K562 (cell line): ENCODE data around the gene SLC25A45. TPM values are rescaled to one million over a fixed set of nuclear protein-coding genes. Genes with fewer than 3 reads are reported as not detected.

Experiments
- BCOR ChIP-seq: fragments of 450-650 bp; IDR thresholded peaks from 2 replicates; pipeline ENCODE4 v1.6.1; 2016
- CHD1 ChIP-seq: fragments of 200-600 bp; sonication (generic); IDR thresholded peaks from one replicate; pipeline ENCODE4 v1.6.1; 2012; ENCODE audit warnings: mild to moderate bottlenecking, moderate library complexity, low read length, inconsistent platforms
- CREBBP ChIP-seq: IDR thresholded peaks from one replicate; pipeline ENCODE4 v1.6.1; 2012; ENCODE audit warnings: low read depth, mild to moderate bottlenecking, control low read depth, inconsistent platforms, low read length
- DMBX1 ChIP-seq: fragments of 250-450 bp; sonication (Bioruptor Pico); IDR thresholded peaks from 2 replicates; pipeline ENCODE4 v1.8.0; 2022; ENCODE audit warnings: inconsistent platforms, mild to moderate bottlenecking, moderate library complexity, borderline replicate concordance
- ESRRB ChIP-seq: fragments of 250-450 bp; sonication (Bioruptor Pico); IDR thresholded peaks from 2 replicates; pipeline ENCODE4 v1.5.0; 2020; ENCODE audit warnings: mild to moderate bottlenecking, moderate library complexity, borderline replicate concordance
- HDAC3 ChIP-seq: fragments of 450-650 bp; IDR thresholded peaks from 2 replicates; pipeline ENCODE4 v1.6.1; 2018; ENCODE audit warnings: borderline replicate concordance, mild to moderate bottlenecking, moderate library complexity; ENCODE audit not compliant: partially characterized antibody
- HNRNPK ChIP-seq: fragments of 200-400 bp; formaldehyde crosslinking; IDR thresholded peaks from one replicate; pipeline ENCODE4 v1.6.1; 2018; ENCODE audit warnings: mild to moderate bottlenecking, low read depth, low read length; ENCODE audit not compliant: poor library complexity, severe bottlenecking
- KDM1A ChIP-seq, 2 experiments: fragments of 450-650 bp; IDR thresholded peaks; 2 replicates each; pipeline ENCODE4 v1.6.1; 2016; ENCODE audit warnings: mild to moderate bottlenecking in 2 of 2
- KLF1 ChIP-seq: fragments of 450-650 bp; IDR thresholded peaks from 2 replicates; pipeline ENCODE4 v1.6.1; 2016; ENCODE audit warnings: missing genetic modification characterization, missing compliant biosample characterization
- NR3C1 ChIP-seq: sonication (generic); formaldehyde crosslinking; IDR thresholded peaks from 2 replicates; pipeline ENCODE4 v1.8.1; 2022; ENCODE audit warnings: missing genetic modification reagents
- RBM22 ChIP-seq: fragments of 200-400 bp; formaldehyde crosslinking; IDR thresholded peaks from 2 replicates; pipeline ENCODE4 v1.6.1; 2018; ENCODE audit warnings: low read length, low read depth; ENCODE audit not compliant: poor library complexity, severe bottlenecking
- RBM25 ChIP-seq: fragments of 200-400 bp; formaldehyde crosslinking; IDR thresholded peaks from 2 replicates; pipeline ENCODE4 v1.6.1; 2018; ENCODE audit warnings: low read length, low read depth, moderate library complexity; ENCODE audit not compliant: severe bottlenecking
- RBM34 ChIP-seq: fragments of 200-400 bp; formaldehyde crosslinking; IDR thresholded peaks from 2 replicates; pipeline ENCODE4 v1.6.1; 2018; ENCODE audit warnings: low read length, borderline replicate concordance; ENCODE audit not compliant: insufficient read depth
- RCOR1 ChIP-seq, 2 experiments: IDR thresholded peaks; 2 replicates each; pipeline ENCODE4 v1.6.1; 2012; ENCODE audit warnings: low read depth in 2 of 2, low read length in 2 of 2, borderline replicate concordance in 1 of 2, improper control_type of control experiment in 1 of 2
- SMAD2 ChIP-seq: fragments of 150-350 bp; IDR thresholded peaks from 2 replicates; pipeline ENCODE4 v1.6.1; 2014; ENCODE audit warnings: low read depth, mild to moderate bottlenecking, low read length
- ZBTB1 ChIP-seq: sonication (generic); formaldehyde crosslinking; IDR thresholded peaks from 2 replicates; pipeline ENCODE4 v1.8.1; 2023; ENCODE audit warnings: missing genetic modification reagents, low read depth, mild to moderate bottlenecking, borderline replicate concordance
- ZBTB17 ChIP-seq: fragments of 450-650 bp; formaldehyde crosslinking; IDR thresholded peaks from 2 replicates; pipeline ENCODE4 v1.4.0; 2020; ENCODE audit warnings: mild to moderate bottlenecking
- ZNF551 ChIP-seq: fragments of 250-450 bp; sonication (Bioruptor Pico); IDR thresholded peaks from 2 replicates; pipeline ENCODE4 v1.5.0; 2021; ENCODE audit warnings: mild to moderate bottlenecking, moderate library complexity
- polyA plus RNA-seq, 8 experiments: library from polyadenylated mRNA; depleted of rRNA in 4 of 8; stranded (reverse) in 5 of 8; unstranded in 3 of 8; fragments of >200 nt; fragmentation: Nextera tagmentation in 2 of 8; fragmentation: Illumina TruSeq in 1 of 8; extraction: Ambion mirVana in 2 of 8; extraction: Trizol in 1 of 8; gene quantifications; 2 replicates each; pipeline versions ENCODE4 v1.2.1 to v1.2.3, GENCODE V29; 2011 to 2014; ENCODE audit warnings: inconsistent platforms in 1 of 8, missing spikeins in 1 of 8
- total RNA-seq, 7 experiments: library from RNA; depleted of rRNA in 6 of 7; stranded (reverse); fragments of >200 nt in 6 of 7; fragmentation: Illumina TruSeq in 2 of 7; extraction: Trizol in 2 of 7; gene quantifications; 2 replicates each; pipeline versions ENCODE4 v1.2.1 to v1.2.3, GENCODE V29; 2011 to 2021; ENCODE audit warnings: low replicate concordance in 1 of 7
- TF ChIP-seq, protein P1 (sequence below): fragments of 450-650 bp; formaldehyde crosslinking; IDR thresholded peaks from 2 replicates; pipeline ENCODE4 v1.4.0; 2022; ENCODE audit warnings: missing genetic modification characterization
- TF ChIP-seq, protein P2 (sequence below): fragments of 250-450 bp; sonication (Bioruptor Pico); IDR thresholded peaks from 2 replicates; pipeline ENCODE4 v1.8.0; 2022; ENCODE audit warnings: inconsistent platforms, mild to moderate bottlenecking, moderate library complexity, borderline replicate concordance
- TF ChIP-seq, protein P3 (sequence below): fragments of 250-450 bp; sonication (Bioruptor Pico); IDR thresholded peaks from 2 replicates; pipeline ENCODE4 v1.5.0; 2020; ENCODE audit warnings: mild to moderate bottlenecking, borderline replicate concordance
- TF ChIP-seq, protein P4 (sequence below): fragments of 450-650 bp; IDR thresholded peaks from 2 replicates; pipeline ENCODE4 v1.6.1; 2017; ENCODE audit warnings: mild to moderate bottlenecking, moderate library complexity

Gene SLC25A45
- total and polyA plus RNA-seq, 9 of the 15 experiments (the other 6 are each of a cell fraction or from before 2014, with no cell fraction given): 0.15 to 2.3 (median 0.68) TPM

DNA sequence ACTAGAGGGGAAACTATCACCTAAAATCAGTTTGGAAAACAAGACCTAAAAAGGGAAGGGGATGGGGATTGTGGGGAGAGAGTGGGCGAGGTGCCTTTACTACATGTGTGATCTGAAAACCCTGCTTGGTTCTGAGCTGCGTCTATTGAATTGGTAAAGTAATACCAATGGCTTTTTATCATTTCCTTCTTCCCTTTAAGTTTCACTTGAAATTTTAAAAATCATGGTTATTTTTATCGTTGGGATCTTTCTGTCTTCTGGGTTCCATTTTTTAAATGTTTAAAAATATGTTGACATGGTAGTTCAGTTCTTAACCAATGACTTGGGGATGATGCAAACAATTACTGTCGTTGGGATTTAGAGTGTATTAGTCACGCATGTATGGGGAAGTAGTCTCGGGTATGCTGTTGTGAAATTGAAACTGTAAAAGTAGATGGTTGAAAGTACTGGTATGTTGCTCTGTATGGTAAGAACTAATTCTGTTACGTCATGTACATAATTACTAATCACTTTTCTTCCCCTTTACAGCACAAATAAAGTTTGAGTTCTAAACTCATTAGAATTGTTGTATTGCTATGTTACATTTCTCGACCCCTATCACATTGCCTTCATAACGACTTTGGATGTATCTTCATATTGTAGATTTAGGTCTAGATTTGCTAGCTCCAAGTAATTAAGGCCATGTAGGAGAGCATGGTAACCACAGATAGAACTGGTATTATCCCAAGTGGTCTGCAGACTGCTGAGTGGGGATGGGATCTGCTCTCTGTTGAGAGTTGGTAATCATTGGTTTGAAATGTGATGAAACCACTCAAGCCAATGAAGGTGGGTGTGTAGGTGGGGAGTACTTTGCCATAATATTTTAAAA lies 43.8 kb upstream of the SLC25A45 start (continued):
- TF ChIP-seq ZBTB1: no peak
- TF ChIP-seq, protein P1, sequence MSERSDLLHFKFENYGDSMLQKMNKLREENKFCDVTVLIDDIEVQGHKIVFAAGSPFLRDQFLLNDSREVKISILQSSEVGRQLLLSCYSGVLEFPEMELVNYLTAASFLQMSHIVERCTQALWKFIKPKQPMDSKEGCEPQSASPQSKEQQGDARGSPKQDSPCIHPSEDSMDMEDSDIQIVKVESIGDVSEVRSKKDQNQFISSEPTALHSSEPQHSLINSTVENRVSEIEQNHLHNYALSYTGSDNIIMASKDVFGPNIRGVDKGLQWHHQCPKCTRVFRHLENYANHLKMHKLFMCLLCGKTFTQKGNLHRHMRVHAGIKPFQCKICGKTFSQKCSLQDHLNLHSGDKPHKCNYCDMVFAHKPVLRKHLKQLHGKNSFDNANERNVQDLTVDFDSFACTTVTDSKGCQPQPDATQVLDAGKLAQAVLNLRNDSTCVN: no peak; the same call in 1 of the 2 replicates
- peak; percentile 89 for TF ChIP-seq CHD1
- TF ChIP-seq SMAD2: no peak
- TF ChIP-seq BCOR: no peak
- TF ChIP-seq DMBX1 (CRISPR knock-in tag): no peak
- 0 out of 2 replicates have a peak, but pooled peaks have one; percentile 69 for TF ChIP-seq ESRRB
- TF ChIP-seq RBM22: peak; percentile 91
- TF ChIP-seq RCOR1 (IDR thresholded peaks at IDR 0.05; ENCODE audit: borderline replicate concordance in 1 of 2, low read depth in 2 of 2, low read length in 2 of 2): no peak
- TF ChIP-seq, protein P2, sequence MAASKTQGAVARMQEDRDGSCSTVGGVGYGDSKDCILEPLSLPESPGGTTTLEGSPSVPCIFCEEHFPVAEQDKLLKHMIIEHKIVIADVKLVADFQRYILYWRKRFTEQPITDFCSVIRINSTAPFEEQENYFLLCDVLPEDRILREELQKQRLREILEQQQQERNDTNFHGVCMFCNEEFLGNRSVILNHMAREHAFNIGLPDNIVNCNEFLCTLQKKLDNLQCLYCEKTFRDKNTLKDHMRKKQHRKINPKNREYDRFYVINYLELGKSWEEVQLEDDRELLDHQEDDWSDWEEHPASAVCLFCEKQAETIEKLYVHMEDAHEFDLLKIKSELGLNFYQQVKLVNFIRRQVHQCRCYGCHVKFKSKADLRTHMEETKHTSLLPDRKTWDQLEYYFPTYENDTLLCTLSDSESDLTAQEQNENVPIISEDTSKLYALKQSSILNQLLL (CRISPR knock-in tag): no peak
- no peak for TF ChIP-seq KLF1 (tag)
- no peak for TF ChIP-seq KDM1A (IDR thresholded peaks at IDR 0.05)
- TF ChIP-seq HNRNPK: peak; percentile 84
- TF ChIP-seq RBM34: no peak
- peak; percentile 49 for TF ChIP-seq ZNF551 (CRISPR knock-in tag)
- TF ChIP-seq, protein P3, sequence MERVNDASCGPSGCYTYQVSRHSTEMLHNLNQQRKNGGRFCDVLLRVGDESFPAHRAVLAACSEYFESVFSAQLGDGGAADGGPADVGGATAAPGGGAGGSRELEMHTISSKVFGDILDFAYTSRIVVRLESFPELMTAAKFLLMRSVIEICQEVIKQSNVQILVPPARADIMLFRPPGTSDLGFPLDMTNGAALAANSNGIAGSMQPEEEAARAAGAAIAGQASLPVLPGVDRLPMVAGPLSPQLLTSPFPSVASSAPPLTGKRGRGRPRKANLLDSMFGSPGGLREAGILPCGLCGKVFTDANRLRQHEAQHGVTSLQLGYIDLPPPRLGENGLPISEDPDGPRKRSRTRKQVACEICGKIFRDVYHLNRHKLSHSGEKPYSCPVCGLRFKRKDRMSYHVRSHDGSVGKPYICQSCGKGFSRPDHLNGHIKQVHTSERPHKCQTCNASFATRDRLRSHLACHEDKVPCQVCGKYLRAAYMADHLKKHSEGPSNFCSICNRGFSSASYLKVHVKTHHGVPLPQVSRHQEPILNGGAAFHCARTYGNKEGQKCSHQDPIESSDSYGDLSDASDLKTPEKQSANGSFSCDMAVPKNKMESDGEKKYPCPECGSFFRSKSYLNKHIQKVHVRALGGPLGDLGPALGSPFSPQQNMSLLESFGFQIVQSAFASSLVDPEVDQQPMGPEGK (CRISPR knock-in tag): no peak
- no peak for TF ChIP-seq ZBTB17 (CRISPR knock-in tag)
- TF ChIP-seq, protein P4, sequence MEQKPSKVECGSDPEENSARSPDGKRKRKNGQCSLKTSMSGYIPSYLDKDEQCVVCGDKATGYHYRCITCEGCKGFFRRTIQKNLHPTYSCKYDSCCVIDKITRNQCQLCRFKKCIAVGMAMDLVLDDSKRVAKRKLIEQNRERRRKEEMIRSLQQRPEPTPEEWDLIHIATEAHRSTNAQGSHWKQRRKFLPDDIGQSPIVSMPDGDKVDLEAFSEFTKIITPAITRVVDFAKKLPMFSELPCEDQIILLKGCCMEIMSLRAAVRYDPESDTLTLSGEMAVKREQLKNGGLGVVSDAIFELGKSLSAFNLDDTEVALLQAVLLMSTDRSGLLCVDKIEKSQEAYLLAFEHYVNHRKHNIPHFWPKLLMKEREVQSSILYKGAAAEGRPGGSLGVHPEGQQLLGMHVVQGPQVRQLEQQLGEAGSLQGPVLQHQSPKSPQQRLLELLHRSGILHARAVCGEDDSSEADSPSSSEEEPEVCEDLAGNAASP: no peak
- no peak for TF ChIP-seq CREBBP
- peak; percentile 2 for TF ChIP-seq RBM25
- TF ChIP-seq NR3C1: no peak
- no peak for TF ChIP-seq HDAC3
